GM19351 (cell line): Measurements from ENCODE around the gene TICAM1.
"Not testable (repeated sequence)": the region's sequence is repeated elsewhere in the genome, so short reads cannot be mapped to it uniquely, and the experiment has no call there.

ENCODE experiments used
- ATAC-seq: cut with Tn5 transposase; IDR thresholded peaks from one replicate; pipeline ENCODE4 v1.9.1; 2021; ENCODE audit warnings: mild to moderate bottlenecking, moderate library complexity; ENCODE audit not compliant: unreplicated experiment

The TICAM1 gene

DNA sequence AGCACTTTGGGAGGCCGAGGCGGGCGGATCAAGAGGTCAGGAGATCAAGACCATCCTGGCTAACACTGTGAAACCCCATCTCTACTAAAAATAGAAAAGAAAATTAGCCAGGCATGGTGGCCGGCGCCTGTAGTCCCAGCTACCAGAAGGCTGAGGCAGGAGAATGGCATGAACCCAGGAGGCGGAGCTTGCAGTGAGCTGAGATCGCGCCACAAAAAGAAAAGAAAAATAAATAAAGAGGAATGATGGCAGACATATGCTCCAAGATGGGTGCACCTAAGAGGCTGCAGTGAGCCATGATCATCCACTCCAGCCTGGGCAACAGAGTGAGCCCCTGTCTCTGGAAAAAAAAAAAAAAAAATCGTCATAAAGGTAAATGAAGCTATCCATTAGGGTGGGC, 14.5 kb upstream of the TICAM1 start:
- not testable (repeated sequence) for ATAC-seq

GRCh38 chr19:4844348-4845179, 13.1 kb upstream of the TICAM1 start:
- no peak for ATAC-seq

DNA sequence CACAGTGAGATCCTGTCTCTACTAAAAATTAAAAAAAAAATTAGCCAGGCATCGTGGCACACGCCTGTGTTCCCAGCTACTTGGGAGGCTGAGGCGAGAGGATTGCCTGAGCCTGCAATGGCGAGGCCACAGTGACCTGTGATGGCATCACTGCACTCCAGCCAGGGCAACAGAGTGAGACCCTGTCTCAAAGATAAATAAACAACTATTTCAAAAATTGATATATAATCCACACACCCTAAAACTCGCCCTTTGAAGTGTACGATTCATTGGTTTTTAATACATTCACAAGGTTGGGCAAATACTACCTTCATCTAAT, 12.1 kb upstream of the TICAM1 start:
- no peak for ATAC-seq

GRCh38 chr19:4839192-4839591, 7.7 kb upstream of the TICAM1 start:
- no peak for ATAC-seq

DNA sequence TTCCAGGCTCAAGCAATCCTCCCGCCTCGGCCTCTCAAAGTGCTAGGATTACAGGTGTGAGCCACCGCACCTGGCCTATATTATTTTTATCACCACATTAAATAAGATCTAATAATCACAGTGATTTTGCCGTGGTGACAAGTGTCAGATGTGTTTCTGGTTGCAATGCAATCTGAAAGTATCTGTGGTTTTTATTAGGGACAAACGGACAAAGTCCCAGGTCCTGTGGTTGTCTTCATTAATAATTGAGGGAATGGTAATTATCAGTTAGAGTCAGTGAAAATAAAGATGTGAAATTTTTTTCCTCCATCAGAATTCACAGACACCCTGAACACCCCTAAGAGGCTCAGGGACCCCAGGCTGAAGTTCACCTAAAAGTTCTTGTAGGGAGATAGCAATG, 1.3 kb upstream of the TICAM1 start:
- ATAC-seq = no peak

DNA sequence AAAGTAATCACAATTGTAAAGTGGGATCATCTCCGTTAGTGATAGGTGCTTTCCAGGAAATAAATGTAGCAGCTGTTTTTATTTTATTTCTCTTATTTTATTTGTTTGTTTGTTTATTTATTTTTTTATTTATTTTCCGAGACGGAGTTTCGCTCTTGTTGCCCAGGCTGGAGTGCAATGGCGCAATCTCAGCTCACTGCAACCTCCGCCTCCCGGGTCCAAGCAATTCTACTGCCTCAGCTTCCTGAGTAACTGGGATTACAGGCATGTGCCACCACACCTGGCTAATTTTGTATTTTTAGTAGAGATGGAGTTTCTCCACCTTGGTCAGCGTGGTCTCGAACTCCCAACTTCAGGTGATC, 448 bp upstream of the TICAM1 start:
- not testable (repeated sequence) for ATAC-seq

GRCh38 chr19:4830768-4831265, 695 bp downstream of the TICAM1 start:
- no peak for ATAC-seq

- no peak for ATAC-seq
Observed at GRCh38 chr19:4830332-4830731, 1.2 kb downstream of the TICAM1 start.

- ATAC-seq = no peak
Observed at GRCh38 chr19:4829001-4829712, 2.4 kb downstream of the TICAM1 start.

GRCh38 chr19:4823577-4823976, 7.9 kb downstream of the TICAM1 start:
- no peak for ATAC-seq

DNA sequence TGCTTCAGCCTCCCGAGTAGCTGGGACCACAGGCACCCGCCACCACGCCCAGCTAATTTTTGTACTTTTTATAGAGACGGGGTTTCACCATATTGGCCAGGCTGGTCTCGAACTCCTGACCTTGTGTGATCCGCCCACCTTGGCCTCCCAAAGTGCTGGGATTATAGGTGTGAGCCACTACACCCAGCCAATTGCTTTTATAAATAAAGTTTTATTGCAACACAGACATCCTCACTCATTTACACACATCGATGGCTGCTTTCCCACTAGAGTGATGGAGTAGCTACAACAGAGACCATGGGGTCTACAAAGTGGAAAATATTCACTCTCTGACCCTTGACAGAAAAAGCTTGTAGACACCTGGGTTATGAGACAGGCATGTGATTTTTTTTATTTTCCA, 9.2 kb downstream of the TICAM1 start:
- ATAC-seq = not testable (repeated sequence)

DNA sequence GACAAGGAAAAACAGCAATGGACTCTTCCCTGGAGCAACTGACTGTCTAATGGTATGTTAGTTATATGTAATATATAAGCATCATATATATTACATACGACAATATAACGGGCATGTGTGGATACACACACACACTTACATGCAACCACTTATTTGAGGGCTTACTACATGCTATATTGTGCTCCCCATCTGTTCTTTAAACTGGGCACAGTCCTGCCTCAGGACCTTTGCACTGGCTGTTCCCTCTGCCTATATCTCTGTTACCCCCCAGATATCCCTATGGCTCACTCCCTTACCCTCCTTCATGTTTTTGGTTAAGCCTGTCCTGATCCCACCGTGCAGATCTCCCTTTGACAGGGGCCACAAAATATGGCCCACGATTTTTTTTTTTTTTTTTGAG, 10.2 kb downstream of the TICAM1 start:
- ATAC-seq = no peak

DNA sequence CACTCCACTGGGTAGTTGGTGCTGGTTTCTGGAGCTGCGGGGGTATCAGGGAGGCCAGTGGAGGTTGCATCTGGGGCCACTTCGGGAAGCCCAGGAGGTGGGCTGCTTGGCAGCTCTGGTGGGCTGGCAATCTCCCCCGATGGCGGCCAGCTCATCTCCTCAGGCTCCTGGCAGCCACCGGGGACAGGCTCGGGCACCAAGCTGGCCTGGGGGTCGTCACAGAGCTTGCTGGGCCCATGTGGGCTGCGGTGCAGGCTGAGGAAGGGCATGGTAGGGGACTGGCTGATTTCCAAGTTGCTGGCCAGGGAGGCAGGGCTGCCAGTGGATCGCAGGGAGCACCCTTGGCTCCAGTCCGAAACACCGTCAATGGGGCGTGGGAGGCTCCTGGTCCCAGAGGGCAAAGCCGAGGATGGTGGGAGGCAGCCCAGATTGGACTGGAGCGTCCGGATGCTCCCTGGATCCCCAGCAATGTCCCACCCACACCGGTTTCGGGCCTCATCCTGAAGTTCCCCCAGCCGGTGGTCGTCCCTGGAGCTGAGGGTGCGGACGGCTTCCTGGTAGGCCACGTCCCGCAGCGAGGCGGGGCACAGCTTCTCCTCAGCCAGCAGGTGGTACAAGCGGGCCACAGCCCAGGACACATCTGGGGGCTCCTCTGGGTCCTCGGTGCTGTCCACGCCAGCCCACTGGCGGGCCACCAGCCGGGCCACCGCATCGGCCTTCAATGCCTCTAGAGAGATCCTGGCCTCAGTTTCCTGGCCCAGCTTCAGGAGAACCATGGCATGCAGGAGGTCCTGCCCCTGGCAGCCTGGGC, 13.8 kb downstream of the TICAM1 start:
- ATAC-seq = no peak

DNA sequence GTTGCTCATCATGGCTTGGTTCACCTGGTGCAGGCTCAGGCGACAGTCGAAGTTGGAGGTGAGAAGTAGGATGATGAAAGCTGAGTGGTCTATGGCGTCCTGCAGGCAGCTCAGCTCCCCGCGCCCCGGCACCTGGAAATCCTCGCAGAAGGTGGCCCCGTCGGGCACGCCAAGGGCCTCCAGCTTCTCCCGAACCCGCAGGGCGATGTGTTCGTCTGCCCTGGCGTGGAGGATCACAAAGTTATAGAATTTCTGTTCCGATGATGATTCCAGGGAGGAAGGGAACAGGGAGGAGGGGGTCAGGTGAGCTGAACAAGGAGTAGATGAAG, 14.6 kb downstream of the TICAM1 start:
- ATAC-seq = no peak

- ATAC-seq = no peak
Observed at GRCh38 chr19:4816202-4816949, 15.1 kb downstream of the TICAM1 start.

GRCh38 chr19:4815426-4816201, 15.9 kb downstream of the TICAM1 start:
- ATAC-seq = no peak

GRCh38 chr19:4814625-4815425, 16.7 kb downstream of the TICAM1 start:
- no peak for ATAC-seq

GRCh38 chr19:4811328-4812131, 20.0 kb downstream of the TICAM1 start:
- ATAC-seq = no peak

DNA sequence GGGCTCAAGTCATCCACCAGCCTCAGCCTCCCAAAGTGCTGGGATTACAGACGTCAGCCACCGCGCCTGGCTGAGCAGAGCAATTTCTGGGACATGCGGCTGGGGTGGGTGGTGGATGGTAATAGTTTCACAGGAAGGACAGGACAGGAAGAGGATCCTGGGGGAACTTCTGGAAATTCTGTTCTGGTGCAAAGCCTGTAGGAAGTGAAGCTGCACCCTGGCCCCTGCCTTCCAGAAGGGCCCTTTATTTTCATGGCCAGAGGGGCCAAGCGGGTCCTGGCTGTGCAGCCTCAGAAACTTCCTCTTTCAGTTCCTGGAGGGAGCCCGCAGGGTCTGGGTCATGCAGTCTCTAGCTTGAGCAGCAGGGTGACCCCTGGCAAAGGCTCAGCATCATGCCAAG, 24.3 kb downstream of the TICAM1 start:
- no peak for ATAC-seq
